Measurements from ENCODE around the gene NDUFAF8.

NDUFAF8 gene

GRCh38 chr17:81239714-81240555, 817 bp downstream of the NDUFAF8 start:
- no peak for DNase-seq

- no peak for DNase-seq
Measured at GRCh38 chr17:81240761-81241160, 1.6 kb downstream of the NDUFAF8 start.

GRCh38 chr17:81241203-81241602, 2.1 kb downstream of the NDUFAF8 start:
- no peak for DNase-seq

- peak; percentile 42 for DNase-seq
Measured at GRCh38 chr17:81241648-81242420, 2.7 kb downstream of the NDUFAF8 start.

GRCh38 chr17:81242421-81243332, 3.6 kb downstream of the NDUFAF8 start:
- no peak for DNase-seq

- no peak for DNase-seq
Measured at GRCh38 chr17:81243333-81243664, 4.2 kb downstream of the NDUFAF8 start.

- DNase-seq = no peak
Measured at GRCh38 chr17:81244358-81245023, 5.4 kb downstream of the NDUFAF8 start.

- peak; percentile 49 for DNase-seq
Measured at GRCh38 chr17:81245024-81245664, 6.0 kb downstream of the NDUFAF8 start.

- DNase-seq = no peak
Measured at GRCh38 chr17:81245665-81246342, 6.7 kb downstream of the NDUFAF8 start.

GRCh38 chr17:81246343-81246670, 7.2 kb downstream of the NDUFAF8 start:
- no peak for DNase-seq

GRCh38 chr17:81246679-81247338, 7.7 kb downstream of the NDUFAF8 start:
- DNase-seq = no peak

- no peak for DNase-seq
Measured at GRCh38 chr17:81247339-81247990, 8.3 kb downstream of the NDUFAF8 start.

- DNase-seq = no peak
Measured at GRCh38 chr17:81248649-81249048, 9.5 kb downstream of the NDUFAF8 start.

GRCh38 chr17:81249223-81250040, 10.3 kb downstream of the NDUFAF8 start:
- DNase-seq = no peak

- DNase-seq = no peak
Measured at GRCh38 chr17:81250286-81251093, 11.4 kb downstream of the NDUFAF8 start.

- DNase-seq = no peak
Measured at GRCh38 chr17:81251094-81251708, 12.1 kb downstream of the NDUFAF8 start.

- no peak for DNase-seq
Measured at GRCh38 chr17:81251709-81252301, 12.7 kb downstream of the NDUFAF8 start.

Data from right kidney (tissue), 1 donor.